Stimulated activated naive CD4-positive, alpha-beta T cell treated with Interleukin-2 at 50 U/mL for 16 hours (primary cell): Measurements from ENCODE around the gene EXTL1.

Experiments
- DNase-seq: peaks from one replicate; lab custom pipeline; 2025; lab: John Stamatoyannopoulos, UW

The EXTL1 gene

DNA sequence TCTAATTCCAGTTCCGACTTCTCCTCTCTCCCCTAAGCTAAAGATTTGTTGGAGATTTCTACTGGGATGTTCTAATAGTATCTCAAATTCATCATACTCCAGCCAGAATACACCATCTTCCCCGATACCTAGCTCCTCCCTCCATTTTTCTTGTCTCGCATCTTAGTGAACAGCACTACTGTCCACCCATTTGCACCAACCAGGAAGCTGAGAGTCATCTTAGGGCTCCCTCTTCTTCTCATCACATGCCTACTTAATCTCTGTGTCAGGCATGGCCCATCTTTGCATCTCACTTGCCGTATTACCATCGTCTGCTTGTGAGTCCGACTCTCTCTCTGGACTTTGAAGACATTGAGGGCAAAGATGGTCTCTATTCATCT is 49.4 kb downstream of the EXTL1 start:
- no peak for DNase-seq

DNA sequence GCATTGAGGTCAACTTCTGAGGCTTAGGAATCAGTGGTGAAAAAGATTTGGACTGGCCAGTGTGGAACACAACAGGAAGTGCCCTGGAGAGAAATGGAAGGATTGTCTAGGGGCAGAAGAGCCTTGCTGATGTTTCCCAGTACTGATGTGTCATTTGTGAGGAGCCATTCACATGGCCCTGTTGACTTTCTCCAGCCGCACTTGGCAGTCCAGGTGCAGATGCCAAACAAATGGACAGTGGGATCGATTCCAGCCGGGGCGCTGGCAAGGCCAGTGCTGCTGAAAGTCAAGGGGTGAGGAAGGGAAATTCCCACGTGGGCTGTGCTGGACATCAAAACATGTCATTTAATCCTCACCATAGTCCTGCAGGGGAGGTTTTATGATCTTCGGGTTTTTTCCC is 50.7 kb downstream of the EXTL1 start:
- DNase-seq: no peak

DNA sequence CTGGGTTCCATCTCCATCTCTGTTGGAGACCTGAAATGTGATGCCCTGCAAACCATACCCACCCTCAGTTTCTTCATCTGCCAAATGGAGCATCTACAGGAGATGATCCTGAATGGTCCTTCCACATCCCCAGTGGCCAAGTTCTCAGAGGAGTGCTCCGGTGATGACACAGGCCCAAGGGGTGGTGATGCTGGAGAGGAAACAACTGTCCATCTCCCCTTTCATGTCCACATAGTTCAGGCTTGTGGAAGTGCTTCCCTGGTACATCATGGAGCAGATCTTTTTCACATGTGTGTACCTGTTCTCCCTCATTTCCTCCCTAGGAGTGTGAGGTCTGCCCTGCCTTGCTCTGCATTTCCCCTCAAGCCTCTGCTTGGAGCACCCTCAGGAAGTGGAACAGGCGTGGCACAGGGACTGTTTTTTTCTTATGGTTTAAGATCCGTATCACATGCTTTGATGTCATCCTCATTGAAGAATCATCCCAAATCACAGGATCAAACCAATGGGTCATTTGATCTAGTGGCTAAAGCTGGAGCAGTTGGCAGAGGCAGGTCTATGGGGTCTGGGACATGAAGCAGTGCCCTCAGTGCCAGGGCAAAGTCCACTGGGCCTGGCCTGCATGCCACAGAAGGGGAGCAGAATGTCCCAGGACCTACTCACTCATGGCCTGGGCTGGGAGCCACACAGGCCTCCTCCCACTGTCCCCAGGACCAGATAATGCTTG is 54.0 kb downstream of the EXTL1 start:
- DNase-seq: no peak

DNA sequence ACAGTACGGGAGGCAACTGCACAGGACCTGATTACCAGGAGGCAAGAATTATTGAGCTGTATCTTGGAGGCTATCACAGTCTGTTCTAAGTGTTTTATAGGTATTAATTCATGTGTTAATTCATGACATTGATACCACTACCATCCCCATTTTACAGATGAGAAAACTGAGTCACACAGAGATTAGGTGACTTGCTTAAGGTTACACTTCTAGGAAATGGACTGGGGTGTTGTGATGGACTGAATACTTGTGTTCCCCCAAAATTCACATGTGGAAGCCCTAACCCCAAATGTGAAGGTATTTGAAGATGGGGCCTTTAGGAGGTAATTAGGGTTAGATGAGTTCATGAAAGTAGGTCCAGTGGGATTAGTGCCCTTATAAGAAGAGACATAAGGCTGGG is 55.9 kb downstream of the EXTL1 start:
- no peak for DNase-seq

DNA sequence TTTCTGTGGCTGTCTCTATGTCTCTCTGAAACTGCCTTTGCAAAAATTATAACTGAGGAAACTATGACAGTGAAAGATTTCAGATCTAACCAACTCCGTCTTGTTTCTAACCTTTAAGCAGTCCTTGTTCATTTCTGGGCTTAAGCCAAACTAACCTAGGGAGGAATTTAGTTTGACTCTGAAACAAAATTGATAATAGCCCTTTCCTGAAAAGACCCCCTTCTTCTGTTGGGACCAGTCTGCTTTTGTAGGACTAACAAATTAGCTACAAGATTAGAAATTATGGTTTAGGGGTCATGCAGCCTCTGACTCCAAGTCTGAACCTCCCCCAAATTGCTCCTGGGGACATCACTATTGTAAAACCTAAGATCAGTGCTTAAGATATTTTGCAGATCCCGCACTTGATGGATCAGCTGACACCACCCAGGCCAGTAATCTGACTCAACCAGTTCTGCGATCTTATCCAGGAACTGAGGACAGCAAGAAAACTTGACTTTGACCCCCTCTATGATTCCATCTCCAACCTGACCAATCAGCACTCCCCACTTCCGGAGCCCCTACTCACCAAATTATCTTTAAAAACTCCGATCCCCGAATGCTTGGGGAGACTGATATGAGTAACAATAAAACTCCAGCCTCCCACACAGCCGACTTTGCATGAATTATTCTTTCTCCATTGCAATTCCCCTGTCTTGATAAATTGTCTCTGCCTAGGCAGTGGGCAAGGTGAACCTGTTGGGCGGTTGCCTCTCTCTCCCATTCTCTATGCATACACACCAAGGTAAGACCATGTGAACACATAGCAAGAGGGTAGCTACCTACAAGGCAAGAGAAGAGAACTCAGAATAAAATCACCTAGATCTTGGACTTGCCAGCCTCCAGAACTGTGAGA is 57.0 kb downstream of the EXTL1 start:
- no peak for DNase-seq

DNA sequence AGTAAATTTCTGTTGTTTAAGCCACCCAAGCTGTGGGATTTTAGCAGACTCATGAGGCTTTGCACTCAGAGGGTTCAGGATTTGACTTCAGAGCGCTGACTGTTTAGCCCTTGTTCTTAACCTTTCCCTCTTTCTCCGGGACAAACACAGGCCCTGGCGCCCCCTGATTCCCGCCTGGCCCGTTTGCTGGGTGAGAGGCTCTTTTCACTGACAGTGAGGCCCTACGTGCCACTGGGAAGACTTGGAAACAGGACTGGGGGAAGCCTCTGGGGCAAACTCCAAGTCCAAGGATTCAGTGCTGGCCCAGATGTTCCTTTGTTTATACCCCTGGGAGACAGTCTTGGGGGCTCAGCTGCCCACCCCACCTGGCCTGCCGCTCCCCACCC is 57.6 kb downstream of the EXTL1 start:
- no peak for DNase-seq

DNA sequence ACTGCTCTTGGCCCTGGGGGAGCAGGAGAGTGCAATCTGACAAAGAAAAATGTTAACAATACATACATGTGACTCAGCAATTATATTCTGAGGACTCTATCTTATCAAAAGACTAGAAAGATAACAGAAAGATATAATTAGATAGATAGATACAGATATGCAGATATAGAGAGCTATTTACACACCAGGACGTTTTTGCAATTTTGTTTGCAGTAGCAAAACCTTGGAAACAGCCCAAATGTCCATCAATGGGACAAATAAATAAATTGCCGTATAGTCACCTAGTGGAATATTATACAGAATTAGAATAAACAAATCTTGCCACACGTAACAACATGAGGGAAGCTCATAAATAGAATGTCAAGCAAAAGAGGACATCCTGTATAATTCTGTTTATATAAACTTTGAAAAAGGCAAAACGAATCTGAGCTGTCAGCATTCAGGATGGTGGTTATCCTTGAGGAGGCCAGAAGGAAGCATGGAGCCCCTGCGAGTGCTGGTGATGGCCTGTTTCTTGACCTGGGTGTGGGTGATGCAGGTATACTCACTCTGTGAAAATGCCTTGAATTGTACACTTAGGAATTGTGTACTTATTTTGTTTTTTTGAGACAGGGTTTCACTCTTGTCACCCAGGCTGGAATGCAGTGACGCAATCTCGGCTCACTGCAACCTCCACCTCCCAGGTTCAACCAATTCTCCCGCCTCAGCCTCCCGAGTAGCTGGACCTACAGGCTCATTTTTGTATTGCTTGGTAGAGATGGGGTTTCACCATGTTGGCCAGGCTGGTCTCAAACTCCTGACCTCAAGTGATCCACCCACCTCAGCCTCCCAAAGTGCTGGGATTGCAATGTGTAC is 58.6 kb downstream of the EXTL1 start:
- no peak for DNase-seq

DNA sequence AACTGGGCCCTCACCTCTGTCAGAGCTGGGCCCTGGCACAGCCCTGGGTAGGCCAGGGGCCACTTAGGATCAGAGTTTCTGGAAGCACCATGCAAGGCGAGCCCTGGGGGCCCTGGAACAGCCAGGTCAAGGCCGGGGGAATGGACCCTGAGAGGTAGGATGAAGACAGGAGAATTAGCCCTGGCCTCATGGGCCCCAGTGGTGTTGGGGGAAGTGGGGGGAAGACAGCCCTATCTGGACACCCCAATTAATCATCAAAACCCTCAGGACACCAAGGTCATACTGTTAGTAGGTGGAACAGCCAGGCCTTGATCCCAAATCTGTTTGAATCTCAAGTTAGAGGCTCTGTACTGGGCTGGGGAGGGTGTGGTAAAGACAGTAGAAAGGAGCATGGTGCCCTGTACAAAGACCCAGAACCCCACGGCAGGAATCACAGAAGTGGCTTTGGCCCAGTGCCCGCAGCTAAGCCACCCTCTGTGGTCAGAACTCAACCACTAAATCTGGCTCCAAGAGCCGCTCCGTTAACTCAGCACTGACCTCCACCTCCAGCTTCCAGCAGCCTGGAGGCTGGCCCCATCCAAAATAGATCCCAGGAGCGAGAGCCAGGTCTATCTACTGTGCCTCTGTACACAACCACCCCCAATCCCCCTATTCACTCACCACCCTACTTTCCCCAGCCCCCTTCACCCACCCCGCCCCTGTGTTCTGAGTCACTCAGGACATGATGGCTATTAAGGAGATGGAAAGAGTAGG is 59.9 kb downstream of the EXTL1 start:
- no peak for DNase-seq

DNA sequence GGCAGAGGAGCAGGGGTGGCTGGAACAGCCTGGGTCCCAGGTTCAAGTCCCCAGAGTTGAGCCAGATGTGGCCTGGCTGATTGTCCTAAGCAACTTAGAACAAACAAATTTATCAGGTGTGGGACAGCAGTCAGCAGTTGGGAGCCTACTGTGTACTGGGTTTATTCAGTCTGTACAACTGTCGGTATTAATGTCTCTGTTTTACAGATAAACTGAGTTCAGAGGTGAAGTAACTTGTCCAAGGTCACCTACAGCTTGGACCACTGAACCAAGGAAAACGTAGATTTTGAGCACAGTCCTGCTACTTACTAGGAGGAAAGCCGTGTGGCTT is 60.4 kb downstream of the EXTL1 start:
- DNase-seq: no peak

DNA sequence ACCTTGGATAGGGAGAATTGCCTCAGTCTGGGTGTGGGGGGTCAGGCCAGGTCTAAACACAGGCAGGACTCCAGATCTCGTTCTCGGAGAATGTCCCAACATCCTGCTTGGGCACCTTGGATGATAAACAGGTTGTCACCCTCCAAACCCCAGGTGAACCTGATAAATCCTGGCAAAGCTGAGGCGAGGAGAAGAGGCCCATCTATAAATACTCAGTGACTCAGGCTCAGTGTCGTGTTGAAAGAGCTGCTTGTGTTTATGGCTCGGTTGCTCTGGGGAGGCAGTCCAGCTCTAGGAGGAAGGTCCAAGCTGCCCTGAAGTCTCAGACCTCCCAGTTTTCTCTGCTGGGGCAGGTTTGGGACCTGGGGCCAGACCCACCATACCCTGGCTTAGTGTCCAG is 61.6 kb downstream of the EXTL1 start:
- no peak for DNase-seq

DNA sequence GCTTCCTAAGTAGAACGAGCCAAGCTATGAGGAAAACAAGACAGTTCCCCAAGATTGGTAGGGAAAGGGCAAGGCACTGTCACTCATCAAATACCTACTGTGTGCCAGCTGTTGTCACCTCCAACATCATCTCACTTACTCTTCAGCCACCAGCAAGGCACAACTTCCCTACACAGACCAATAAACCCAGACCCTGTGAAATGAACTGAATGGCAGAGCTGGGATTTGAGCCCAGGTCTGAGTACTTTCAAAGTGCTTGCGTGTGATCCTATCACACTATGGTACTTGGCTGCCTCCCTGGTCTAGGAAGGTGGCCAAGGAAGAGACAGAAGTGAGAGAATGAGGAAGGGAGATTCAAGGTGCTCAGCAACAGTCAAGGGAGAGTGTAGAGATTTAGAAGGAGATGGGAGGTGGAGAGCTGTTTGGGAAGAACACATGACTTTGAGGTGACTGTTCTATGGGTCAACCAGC is 62.6 kb downstream of the EXTL1 start:
- DNase-seq: no peak

DNA sequence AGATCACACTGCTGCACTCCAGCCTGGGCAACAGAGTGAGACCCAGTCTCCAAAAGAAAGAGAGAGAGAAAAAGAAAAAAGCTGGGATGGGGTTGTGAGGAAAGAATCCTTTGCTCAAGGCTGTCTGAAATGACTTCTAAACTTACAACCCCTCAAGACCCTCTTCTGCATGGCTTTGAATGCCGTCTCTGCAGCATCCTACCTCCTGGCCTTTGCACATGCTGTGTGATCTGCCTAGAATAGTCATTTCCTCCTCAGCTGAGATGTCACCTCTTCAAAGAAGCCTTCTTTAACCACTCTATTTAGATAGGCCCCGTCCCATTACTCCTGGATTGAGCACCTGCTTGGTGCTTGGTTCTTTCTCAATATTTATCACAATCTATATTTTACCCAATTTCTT is 63.3 kb downstream of the EXTL1 start:
- no peak for DNase-seq
